OCI-LY1 (cell line): Measurements from ENCODE around the gene IBA57.

ENCODE experiments used
- H2AFZ ChIP-seq: fragments of 200-600 bp; sonication (generic), shearing (Covaris generic); 2 replicates; pipeline ENCODE4 v1.6.0; 2014; ENCODE audit warnings: antibody characterized with exemption, mild to moderate bottlenecking, low read length
- H3F3A ChIP-seq: fragments of 200-600 bp; sonication (generic), shearing (Covaris generic); 2 replicates; pipeline ENCODE4 v1.6.0; 2014; ENCODE audit warnings: mild to moderate bottlenecking, antibody characterized with exemption, low read length, moderate library complexity; ENCODE audit not compliant: insufficient read depth
- H3K27ac ChIP-seq: fragments of 200-600 bp; sonication (generic); 2 replicates; pipeline ENCODE4 v1.5.1; 2014; ENCODE audit warnings: low read length, mixed run types, mild to moderate bottlenecking, low read depth; ENCODE audit not compliant: poor library complexity, severe bottlenecking
- H3K27me3 ChIP-seq: fragments of 200-600 bp; sonication (generic); 2 replicates; pipeline ENCODE4 v1.6.0; 2014; ENCODE audit warnings: antibody characterized with exemption, mild to moderate bottlenecking, low read length, moderate library complexity; ENCODE audit not compliant: insufficient read depth
- H3K36me3 ChIP-seq: fragments of 200-600 bp; sonication (generic); 2 replicates; pipeline ENCODE4 v1.6.1; 2014; ENCODE audit warnings: mild to moderate bottlenecking, antibody characterized with exemption, low read length, moderate library complexity, mixed read lengths; ENCODE audit not compliant: insufficient read depth
- H3K4me1 ChIP-seq: fragments of 200-600 bp; sonication (generic); 2 replicates; pipeline ENCODE4 v1.5.1; 2014; ENCODE audit warnings: mild to moderate bottlenecking, low read length, moderate library complexity; ENCODE audit not compliant: insufficient read depth, severe bottlenecking
- H3K4me2 ChIP-seq: fragments of 200-600 bp; sonication (generic), shearing (Covaris generic); 2 replicates; pipeline ENCODE4 v1.6.1; 2014; ENCODE audit warnings: low read length
- H3K4me3 ChIP-seq: fragments of 200-600 bp; sonication (generic); 2 replicates; pipeline ENCODE4 v1.5.1; 2014; ENCODE audit warnings: low read length, low read depth, mild to moderate bottlenecking, mixed read lengths; ENCODE audit not compliant: poor library complexity, severe bottlenecking
- H3K79me2 ChIP-seq: fragments of 200-600 bp; shearing (Covaris generic); 2 replicates; pipeline ENCODE4 v1.6.1; 2016; ENCODE audit warnings: mixed run types, low read length, mixed read lengths; ENCODE audit not compliant: insufficient read depth
- H3K9ac ChIP-seq: fragments of 200-600 bp; sonication (generic), shearing (Covaris generic); 2 replicates; pipeline ENCODE4 v1.6.1; 2014; ENCODE audit warnings: mild to moderate bottlenecking, low read length, mixed read lengths
- H3K9me2 ChIP-seq: fragments of 200-600 bp; sonication (generic), shearing (Covaris generic); 2 replicates; pipeline ENCODE4 v1.6.1; 2014; ENCODE audit warnings: low read depth, mild to moderate bottlenecking, low read length, mixed read lengths
- H3K9me3 ChIP-seq: fragments of 200-600 bp; shearing (Covaris generic); 2 replicates; pipeline ENCODE4 v1.6.1; 2014; ENCODE audit warnings: low read length, mixed read lengths
- H4K20me1 ChIP-seq: fragments of 200-600 bp; sonication (generic), shearing (Covaris generic); 2 replicates; pipeline ENCODE4 v1.6.0; 2016; ENCODE audit warnings: mild to moderate bottlenecking, low read length; ENCODE audit not compliant: insufficient read depth
- CTCF ChIP-seq: fragments of 200-600 bp; sonication (generic), shearing (Covaris generic); IDR thresholded peaks from 2 replicates; pipeline ENCODE4 v1.5.1; 2017; ENCODE audit warnings: mild to moderate bottlenecking, antibody characterized with exemption, low read length, moderate library complexity, mixed read lengths
- EZH2 ChIP-seq: fragments of 200-600 bp; sonication (generic), shearing (Covaris generic); IDR thresholded peaks from 2 replicates; pipeline ENCODE4 v1.8.0; 2017; ENCODE audit warnings: borderline replicate concordance, mixed run types, mild to moderate bottlenecking, antibody characterized with exemption, low read length, moderate library complexity, mixed read lengths

IBA57 gene

GRCh38 chr1:228144193-228144992, 21.2 kb upstream of the IBA57 start:
- H3K9ac ChIP-seq = no peak overlapping the region
- no peaks in the 10 kb centered on the region for H3K27me3 ChIP-seq
- no peaks in the 10 kb centered on the region for H4K20me1 ChIP-seq
- H3K79me2 ChIP-seq = peaks cover 27% of the 10 kb centered on the region; the same call in 1 of the 2 replicates
- peaks cover 42% of the 10 kb centered on the region for H3K4me1 ChIP-seq
- no peak overlapping the region for H3K4me3 ChIP-seq
- H3K27ac ChIP-seq = no peak overlapping the region
- H3K4me2 ChIP-seq = no peak overlapping the region
- no peaks in the 10 kb centered on the region for H3F3A ChIP-seq
- H3K36me3 ChIP-seq = peaks cover 14% of the 10 kb centered on the region; the same call in 1 of the 2 replicates
- H3K9me2 ChIP-seq = no peaks in the 10 kb centered on the region
- H2AFZ ChIP-seq = no peak overlapping the region
- TF ChIP-seq EZH2 = no peak
- no peak for TF ChIP-seq CTCF
- no peaks in the 10 kb centered on the region for H3K9me3 ChIP-seq

- Histone ChIP-seq H3K4me2 (no peak overlapping the region), H3K36me3 (peaks cover 14% of the 10 kb centered on the region; the same call in 1 of the 2 replicates), H3F3A (no peaks in the 10 kb centered on the region), H3K9ac (no peak overlapping the region), H3K27ac (no peak overlapping the region), H4K20me1 (no peaks in the 10 kb centered on the region), H3K9me3 (no peaks in the 10 kb centered on the region), H3K27me3 (no peaks in the 10 kb centered on the region), H3K79me2 (peaks cover 27% of the 10 kb centered on the region; the same call in 1 of the 2 replicates), H2AFZ (no peak overlapping the region), H3K4me3 (no peak overlapping the region), H3K4me1 (peaks cover 40% of the 10 kb centered on the region), H3K9me2 (no peaks in the 10 kb centered on the region)
- no peak for TF ChIP-seq CTCF
- TF ChIP-seq EZH2 = no peak
Observed at GRCh38 chr1:228144993-228145343, 20.6 kb upstream of the IBA57 start.

GRCh38 chr1:228145463-228146416, 19.9 kb upstream of the IBA57 start:
- TF ChIP-seq CTCF (no peak), EZH2 (no peak)
- Histone ChIP-seq H3K79me2 (peaks cover 25% of the 10 kb centered on the region; the same call in 1 of the 2 replicates), H3K9ac (no peak overlapping the region), H2AFZ (no peak overlapping the region), H3K27me3 (no peaks in the 10 kb centered on the region), H4K20me1 (no peaks in the 10 kb centered on the region), H3K4me2 (no peak overlapping the region), H3K27ac (no peak overlapping the region), H3K4me1 (peaks cover 40% of the 10 kb centered on the region), H3K36me3 (peaks cover 14% of the 10 kb centered on the region; the same call in 1 of the 2 replicates), H3K9me3 (no peaks in the 10 kb centered on the region), H3K9me2 (no peaks in the 10 kb centered on the region), H3F3A (no peaks in the 10 kb centered on the region), H3K4me3 (no peak overlapping the region)
